HG03460 (cell line): ENCODE results near the gene PIGT.
"Not testable (repeated sequence)": the region's sequence is repeated elsewhere in the genome, so short reads cannot be mapped to it uniquely, and the experiment has no call there.

Experiments
- ATAC-seq: cut with Tn5 transposase; IDR thresholded peaks from one replicate; pipeline ENCODE4 v1.9.1; 2021; ENCODE audit not compliant: unreplicated experiment

PIGT gene

GRCh38 chr20:45462711-45463509 is 47.0 kb downstream of the PIGT start:
- ATAC-seq = no peak

GRCh38 chr20:45463709-45464108 is 47.8 kb downstream of the PIGT start:
- ATAC-seq = no peak

GRCh38 chr20:45465491-45466266 is 49.7 kb downstream of the PIGT start:
- no peak for ATAC-seq

- ATAC-seq = no peak
Measured at GRCh38 chr20:45467172-45467571, 51.2 kb downstream of the PIGT start.

- ATAC-seq = no peak
Measured at GRCh38 chr20:45467861-45468260, 51.9 kb downstream of the PIGT start.

GRCh38 chr20:45469336-45470261 is 53.7 kb downstream of the PIGT start, which contains the start of gene WFDC2:
Gene WFDC2 (plus strand): TSS chr20:45469753. CDS start chr20:45469782, 29 bp downstream.
- no peak for ATAC-seq

GRCh38 chr20:45470262-45470931 is 54.5 kb downstream of the PIGT start:
- ATAC-seq = peak; percentile 59

GRCh38 chr20:45470937-45471336 is 55.0 kb downstream of the PIGT start:
- ATAC-seq = peak; percentile 22

- ATAC-seq = not testable (repeated sequence)
Measured at GRCh38 chr20:45472286-45472685, 56.3 kb downstream of the PIGT start.
